Activated CD8-positive, alpha-beta memory T cell treated with anti-CD3 and anti-CD28 coated beads, Interleukin-2, amount 50 U/mL, for 24 hours (primary cell): ENCODE measurements around the gene ZFP42.
"Not testable (repeated sequence)": the region's sequence is repeated elsewhere in the genome, so short reads cannot be mapped to it uniquely, and the experiment has no call there.

Source experiments
- DNase-seq: peaks from one replicate; pipeline ENCODE4 v3.0.0-alpha.2; 2020; ENCODE audit errors: extremely low read depth

The ZFP42 gene

GRCh38 chr4:188021548-188022249, 26.1 kb downstream of the ZFP42 start:
- no peak for DNase-seq

GRCh38 chr4:188023682-188024081, 28.1 kb downstream of the ZFP42 start:
- DNase-seq: no peak

DNA sequence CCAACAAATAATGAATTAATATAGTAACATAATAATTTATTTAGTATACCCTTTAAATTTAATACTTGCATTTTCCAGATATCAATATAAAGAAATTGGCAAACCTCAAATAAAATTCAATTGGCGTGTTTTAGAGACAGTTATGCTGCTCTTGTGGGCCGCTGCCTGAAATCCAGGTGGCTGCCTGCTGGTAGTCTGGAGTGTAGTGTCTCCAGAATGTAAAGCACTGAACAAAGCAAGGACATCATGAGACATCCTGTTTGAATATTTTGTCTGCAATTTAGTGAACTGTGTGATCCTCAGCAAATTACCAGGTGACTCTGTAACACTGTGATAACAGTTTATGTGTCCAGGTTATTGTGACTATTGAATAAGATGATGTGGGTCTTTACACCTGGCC, 29.9 kb downstream of the ZFP42 start:
- DNase-seq: no peak

DNA sequence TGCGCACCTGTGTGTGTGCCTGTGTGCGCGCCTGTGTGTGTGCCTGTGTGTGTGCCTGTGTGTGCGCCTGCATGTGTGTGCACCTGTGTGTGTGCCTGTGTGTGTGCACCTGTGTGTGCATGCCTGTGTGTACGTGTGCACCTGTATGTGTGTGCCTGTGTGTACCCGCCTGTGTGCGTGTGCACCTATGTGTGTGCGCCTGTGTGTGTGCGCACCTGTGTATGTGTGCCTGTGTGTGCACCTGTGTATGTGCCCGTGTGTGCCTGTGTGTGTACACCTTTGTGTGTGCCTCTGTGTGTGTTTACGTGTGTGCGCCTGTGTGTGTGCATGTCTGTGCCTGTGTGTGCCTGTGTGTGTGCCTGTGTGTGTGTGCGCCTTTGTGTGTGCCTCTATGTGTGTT, 33.5 kb downstream of the ZFP42 start:
- no peak for DNase-seq

DNA sequence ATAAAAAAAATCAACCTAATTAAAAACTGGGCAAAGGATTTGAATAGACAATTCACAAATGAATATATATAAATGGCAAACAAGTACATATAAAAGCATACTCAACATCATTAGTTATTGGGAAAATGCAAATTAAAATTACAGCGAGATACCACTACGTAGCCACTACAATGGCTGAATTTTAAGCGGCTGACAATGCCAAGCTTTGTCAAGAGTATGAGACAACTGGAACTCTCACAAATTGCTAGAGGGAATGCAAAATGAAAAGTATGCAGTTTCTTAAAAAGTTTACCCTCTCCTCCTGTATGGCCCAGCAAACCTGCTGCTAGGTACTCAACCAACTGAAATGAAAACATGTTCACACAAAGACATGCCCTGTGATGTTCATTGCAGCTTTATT, 34.8 kb downstream of the ZFP42 start:
- no peak for DNase-seq

DNA sequence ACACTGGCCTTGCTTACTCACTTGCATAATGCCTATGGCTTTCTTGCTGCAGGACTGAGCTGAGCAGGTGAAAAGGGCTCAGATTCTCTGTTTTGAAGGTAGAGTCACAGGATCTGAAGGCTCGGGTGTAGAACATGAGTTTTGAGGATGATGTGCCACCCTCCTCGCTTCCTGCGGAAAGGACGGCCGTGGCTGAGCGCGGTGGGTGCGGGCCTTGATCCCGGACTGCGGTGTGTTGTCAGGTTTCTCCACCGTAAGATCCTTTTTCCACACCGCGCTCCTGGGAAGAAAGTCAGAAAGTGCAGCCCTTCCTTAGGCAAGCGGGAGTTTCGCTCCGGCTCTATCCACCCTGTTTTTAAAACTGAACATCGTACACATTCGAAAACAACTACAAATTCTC, 36.2 kb downstream of the ZFP42 start:
- DNase-seq: no peak

DNA sequence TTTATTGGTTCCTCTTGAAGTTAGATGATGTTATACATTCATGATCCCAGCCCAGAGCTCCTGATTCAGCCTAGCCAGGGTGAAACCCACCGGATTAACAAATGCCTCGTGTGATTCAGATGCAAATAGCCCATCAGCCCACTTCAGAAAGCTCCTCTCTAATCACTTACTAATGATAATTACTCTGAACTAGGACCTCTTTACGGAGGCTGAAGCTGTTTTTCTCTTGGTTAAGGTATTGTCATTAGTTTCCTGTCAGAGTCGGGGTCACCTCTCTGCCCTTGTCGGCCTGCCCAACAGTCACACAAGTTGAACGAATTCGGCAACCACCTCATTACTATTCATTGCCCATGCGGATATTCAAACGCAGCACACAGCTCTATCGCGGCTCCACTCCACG, 36.6 kb downstream of the ZFP42 start:
- DNase-seq: no peak

GRCh38 chr4:188032583-188032982, 37.0 kb downstream of the ZFP42 start:
- no peak for DNase-seq

DNA sequence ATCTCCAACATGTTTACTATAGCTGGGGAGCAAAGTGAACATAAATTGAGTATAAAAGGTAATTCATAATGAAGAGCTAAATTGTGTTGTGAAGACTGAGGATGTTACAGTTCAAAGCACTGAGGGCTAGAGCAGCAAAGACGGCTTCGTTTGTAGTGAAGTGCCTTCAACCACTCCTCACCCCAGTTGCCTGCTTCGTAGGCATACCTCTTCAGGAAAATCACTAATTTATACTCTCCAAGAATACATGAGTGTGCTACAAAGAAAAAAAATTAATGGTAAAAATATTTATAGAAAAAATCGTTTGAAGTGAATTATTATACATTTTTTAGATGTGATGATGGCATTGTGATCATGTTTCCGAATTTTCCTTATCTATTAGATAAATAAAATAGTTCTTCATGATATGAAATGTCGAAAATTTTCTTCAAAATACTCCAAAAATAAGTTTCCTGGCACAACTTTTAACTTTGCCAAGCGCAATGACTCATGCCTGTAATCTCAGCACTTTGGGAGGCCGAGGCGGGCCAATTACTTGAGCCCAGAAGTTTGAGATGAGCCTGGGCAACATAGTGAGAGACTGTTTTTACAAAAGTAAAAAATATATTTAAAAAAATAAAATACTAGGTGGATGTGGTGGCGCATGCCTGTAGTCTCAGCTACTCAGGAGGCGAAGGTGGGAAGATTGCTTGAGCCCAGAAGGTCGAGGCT, 41.6 kb downstream of the ZFP42 start:
- no peak for DNase-seq

DNA sequence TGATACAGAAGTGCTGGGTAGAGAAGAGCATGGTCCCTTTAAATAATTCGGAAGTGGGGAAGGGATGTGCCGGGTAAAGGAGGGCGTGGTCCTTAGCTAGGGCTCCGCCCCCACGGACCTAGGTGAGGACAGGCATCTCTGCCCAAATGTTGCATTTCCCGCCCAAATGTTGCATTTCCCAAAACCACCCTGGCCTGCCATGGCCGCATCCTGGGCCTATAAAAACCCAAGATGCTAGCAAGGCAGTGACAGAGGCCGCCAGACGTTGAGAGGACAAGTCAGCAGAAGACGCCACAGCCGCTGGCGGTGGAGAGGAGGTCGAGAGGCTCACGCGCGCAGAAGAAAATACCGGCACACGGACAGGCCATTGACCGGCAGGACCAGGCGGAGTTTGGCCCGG, 46.1 kb downstream of the ZFP42 start:
- DNase-seq: no peak

GRCh38 chr4:188042191-188042590, 46.6 kb downstream of the ZFP42 start:
- DNase-seq: no peak

- DNase-seq: no peak
Measured at GRCh38 chr4:188043154-188043553, 47.6 kb downstream of the ZFP42 start.

- DNase-seq: not testable (repeated sequence)
Measured at GRCh38 chr4:188045461-188045860, 49.9 kb downstream of the ZFP42 start.

DNA sequence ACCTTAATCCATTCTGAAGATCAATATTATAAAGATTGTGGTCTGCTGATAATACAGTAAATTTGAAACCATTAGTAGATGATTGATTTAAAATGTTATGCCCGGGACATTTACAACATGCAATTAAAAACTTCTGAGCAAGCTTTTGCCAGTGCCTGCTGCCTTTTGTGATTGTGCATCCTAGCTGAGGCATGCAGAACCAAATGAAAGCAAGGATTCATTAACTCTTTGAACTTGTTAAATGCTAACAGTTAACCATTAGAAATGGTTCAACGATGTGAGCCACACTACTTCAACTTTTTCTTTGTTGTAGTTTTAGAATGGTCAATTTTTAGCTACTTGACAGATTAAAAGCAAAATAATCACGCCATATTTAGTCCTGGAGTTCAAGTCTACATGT, 51.1 kb downstream of the ZFP42 start:
- no peak for DNase-seq

GRCh38 chr4:188053302-188053701, 57.7 kb downstream of the ZFP42 start:
- no peak for DNase-seq
